Metanephros (tissue), 1 donor: ENCODE data around the gene GNG2. TPM values are rescaled to one million over a fixed set of nuclear protein-coding genes. Genes with fewer than 3 reads are reported as not detected.

Experiments
- total RNA-seq: library from RNA; depleted of rRNA; stranded (reverse); fragments of >200 nt; gene quantifications from one replicate; pipeline ENCODE4 v1.2.3, GENCODE V29; 2014

Gene GNG2
- total RNA-seq = 53.6 TPM

DNA sequence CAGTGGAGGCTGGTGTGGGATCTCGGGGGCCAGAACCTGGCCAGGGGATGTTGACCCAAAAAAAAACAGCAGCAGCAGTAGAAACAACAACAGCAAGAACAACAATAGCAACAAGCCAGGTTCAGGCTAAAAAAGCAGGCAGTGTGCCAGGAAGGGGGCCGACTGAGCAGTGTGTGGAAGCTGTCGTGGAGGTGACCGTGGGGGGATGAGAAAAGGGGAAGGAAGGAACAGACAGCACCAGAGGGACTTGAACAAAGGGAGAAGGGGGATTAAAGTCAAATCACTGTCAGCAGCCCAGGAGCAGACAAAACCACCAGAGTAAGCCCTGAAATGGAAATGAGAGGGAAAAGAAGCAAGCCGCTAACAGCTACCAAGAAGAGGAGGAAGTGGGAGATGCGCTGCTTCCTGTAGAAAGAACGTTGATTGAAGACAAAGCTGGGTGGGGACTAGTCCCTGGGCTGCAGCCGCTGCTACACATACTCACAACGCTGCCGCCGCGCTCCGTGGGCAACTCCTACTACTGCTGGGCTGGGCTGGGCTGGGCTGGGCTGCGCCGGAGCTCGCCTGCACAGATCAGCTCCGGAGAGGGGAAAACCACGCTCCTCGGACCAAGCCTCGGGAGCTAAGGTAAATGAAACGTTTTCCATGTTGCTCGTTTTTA is at the start of gene GNG2:
GNG2 (plus strand) TSS at position 449 of the 661 bp plus-strand sequence. CDS start 90,067 bp downstream, outside the sequence.

DNA sequence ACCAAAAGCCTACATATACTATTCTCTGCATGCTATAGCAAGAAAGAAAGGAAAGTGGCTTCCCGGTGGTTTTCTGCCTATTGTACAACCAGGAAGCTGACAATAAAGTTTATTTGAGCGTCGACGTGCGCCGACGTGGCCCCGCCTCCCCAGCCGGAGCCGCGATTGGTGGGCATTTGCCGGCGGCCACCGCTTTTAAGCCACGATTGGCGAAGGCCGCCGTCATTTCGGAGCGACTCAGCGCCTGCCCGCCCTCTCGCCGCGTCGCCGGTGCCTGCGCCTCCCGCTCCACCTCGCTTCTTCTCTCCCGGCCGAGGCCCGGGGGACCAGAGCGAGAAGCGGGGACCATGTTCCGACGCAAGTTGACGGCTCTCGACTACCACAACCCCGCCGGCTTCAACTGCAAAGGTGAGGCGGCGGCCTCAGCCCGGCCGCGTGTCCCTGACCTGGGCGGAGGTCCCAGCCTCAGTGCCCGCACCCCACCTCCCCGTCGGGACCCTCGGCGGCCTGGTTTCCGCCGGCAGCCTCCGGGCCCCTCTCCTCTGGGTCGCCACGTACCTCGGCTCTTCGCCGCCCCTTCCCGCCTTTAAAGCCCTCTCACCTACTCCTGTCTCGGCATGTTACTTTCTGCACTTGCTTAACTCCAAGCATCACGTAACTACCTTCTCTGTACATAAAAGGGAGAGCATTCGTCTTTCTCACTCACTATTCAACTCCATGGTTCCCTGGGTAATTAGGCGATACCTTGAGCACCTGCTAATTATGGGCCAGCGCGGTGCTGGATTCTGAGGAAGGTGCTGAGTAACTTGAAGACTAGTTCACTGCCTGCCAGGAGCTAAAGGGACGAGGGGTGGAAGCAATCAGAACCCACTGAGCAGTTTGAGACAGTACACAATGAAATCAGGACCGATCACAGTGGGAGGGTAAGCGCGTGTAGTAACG is 129.2 kb downstream of the GNG2 start, which contains the start of gene RTRAF:
RTRAF (plus strand) TSS at position 254 of the 942 bp plus-strand sequence; CDS start at position 348, 94 bp downstream.

Other genes with a start within 250 kb of the GNG2 start
- 40.8 TPM for gene FRMD6, start 208.7 kb upstream of the GNG2 start, total RNA-seq
- 229 TPM for gene RTRAF, start 128.9 kb downstream of the GNG2 start, total RNA-seq
- 114 TPM for gene NID2, start 208.4 kb downstream of the GNG2 start, total RNA-seq